Measurements from ENCODE around the gene PTX3.

Gene PTX3

GRCh38 chr3:157420606-157421130, 16.0 kb upstream of the PTX3 start:
- no peak for FAIRE-seq
- DNase-seq (ENCODE audit: insufficient read length, low spot score), result no peak

GRCh38 chr3:157423337-157423736, 13.3 kb upstream of the PTX3 start:
- DNase-seq (ENCODE audit: insufficient read length, low spot score) (no peak), FAIRE-seq (no peak)

- DNase-seq (ENCODE audit: insufficient read length, low spot score) (no peak), FAIRE-seq (no peak)
Measured at GRCh38 chr3:157427901-157428300, 8.7 kb upstream of the PTX3 start.

GRCh38 chr3:157428853-157429252, 7.8 kb upstream of the PTX3 start:
- DNase-seq (ENCODE audit: insufficient read length, low spot score) (no peak), FAIRE-seq (no peak)

- no peak for DNase-seq (ENCODE audit: insufficient read length, low spot score)
- FAIRE-seq, result no peak
Measured at GRCh38 chr3:157429708-157430107, 6.9 kb upstream of the PTX3 start.

- DNase-seq (ENCODE audit: insufficient read length, low spot score) (no peak), FAIRE-seq (no peak)
Measured at GRCh38 chr3:157438194-157438730, 1.6 kb downstream of the PTX3 start.

- DNase-seq (ENCODE audit: insufficient read length, low spot score) (no peak), FAIRE-seq (no peak)
Measured at GRCh38 chr3:157441102-157441624, 4.5 kb downstream of the PTX3 start.

- FAIRE-seq (no peak), DNase-seq (ENCODE audit: insufficient read length, low spot score) (no peak)
Measured at GRCh38 chr3:157442729-157443128, 6.1 kb downstream of the PTX3 start.

GRCh38 chr3:157443905-157444796, 7.5 kb downstream of the PTX3 start:
- no peak for FAIRE-seq
- no peak for DNase-seq (ENCODE audit: insufficient read length, low spot score)

- DNase-seq (ENCODE audit: insufficient read length, low spot score), result no peak
- FAIRE-seq, result no peak
Measured at GRCh38 chr3:157444797-157445184, 8.1 kb downstream of the PTX3 start.

- no peak for FAIRE-seq
Measured at GRCh38 chr3:157445857-157446256, 9.2 kb downstream of the PTX3 start.

GRCh38 chr3:157447026-157447694, 10.5 kb downstream of the PTX3 start:
- DNase-seq (ENCODE audit: insufficient read length, low spot score) (no peak), FAIRE-seq (no peak)

More at GRCh38 chr3:157445857-157446256, 9.2 kb downstream of the PTX3 start:
- DNase-seq (ENCODE audit: insufficient read length, low spot score), result no peak

- FAIRE-seq, result no peak
Measured at GRCh38 chr3:157452097-157452496, 15.4 kb downstream of the PTX3 start.

GRCh38 chr3:157453824-157454223, 17.2 kb downstream of the PTX3 start:
- no peak for FAIRE-seq
- DNase-seq (ENCODE audit: insufficient read length, low spot score), result no peak

More at GRCh38 chr3:157452097-157452496, 15.4 kb downstream of the PTX3 start:
- no peak for DNase-seq (ENCODE audit: insufficient read length, low spot score)

GRCh38 chr3:157459706-157460105, 23.1 kb downstream of the PTX3 start:
- FAIRE-seq, result no peak
- no peak for DNase-seq (ENCODE audit: insufficient read length, low spot score)

GRCh38 chr3:157460253-157460652, 23.6 kb downstream of the PTX3 start:
- FAIRE-seq (no peak), DNase-seq (ENCODE audit: insufficient read length, low spot score) (no peak)

- no peak for DNase-seq (ENCODE audit: insufficient read length, low spot score)
- no peak for FAIRE-seq
Measured at GRCh38 chr3:157463816-157464215, 27.2 kb downstream of the PTX3 start.

- no peak for DNase-seq (ENCODE audit: insufficient read length, low spot score)
Measured at GRCh38 chr3:157464321-157464720, 27.7 kb downstream of the PTX3 start.

GRCh38 chr3:157465741-157466140, 29.1 kb downstream of the PTX3 start:
- no peak for DNase-seq (ENCODE audit: insufficient read length, low spot score)
- no peak for FAIRE-seq

More at GRCh38 chr3:157464321-157464720, 27.7 kb downstream of the PTX3 start:
- FAIRE-seq, result no peak

- FAIRE-seq (no peak), DNase-seq (ENCODE audit: insufficient read length, low spot score) (no peak)
Measured at GRCh38 chr3:157467200-157467599, 30.6 kb downstream of the PTX3 start.

Data from GM19239 (cell line).